GM19240 (cell line): ENCODE measurements around the gene ARHGAP4.

Experiments
- DNase-seq: peaks from one replicate; pipeline ENCODE4 v3.0.0; 2011; ENCODE audit warnings: low spot score; ENCODE audit not compliant: insufficient read length

The ARHGAP4 gene

GRCh38 chrX:153945956-153946943 is 20.2 kb upstream of the ARHGAP4 start:
- no peak for DNase-seq

- DNase-seq = no peak
Observed at GRCh38 chrX:153944800-153945150, 18.7 kb upstream of the ARHGAP4 start.

DNA sequence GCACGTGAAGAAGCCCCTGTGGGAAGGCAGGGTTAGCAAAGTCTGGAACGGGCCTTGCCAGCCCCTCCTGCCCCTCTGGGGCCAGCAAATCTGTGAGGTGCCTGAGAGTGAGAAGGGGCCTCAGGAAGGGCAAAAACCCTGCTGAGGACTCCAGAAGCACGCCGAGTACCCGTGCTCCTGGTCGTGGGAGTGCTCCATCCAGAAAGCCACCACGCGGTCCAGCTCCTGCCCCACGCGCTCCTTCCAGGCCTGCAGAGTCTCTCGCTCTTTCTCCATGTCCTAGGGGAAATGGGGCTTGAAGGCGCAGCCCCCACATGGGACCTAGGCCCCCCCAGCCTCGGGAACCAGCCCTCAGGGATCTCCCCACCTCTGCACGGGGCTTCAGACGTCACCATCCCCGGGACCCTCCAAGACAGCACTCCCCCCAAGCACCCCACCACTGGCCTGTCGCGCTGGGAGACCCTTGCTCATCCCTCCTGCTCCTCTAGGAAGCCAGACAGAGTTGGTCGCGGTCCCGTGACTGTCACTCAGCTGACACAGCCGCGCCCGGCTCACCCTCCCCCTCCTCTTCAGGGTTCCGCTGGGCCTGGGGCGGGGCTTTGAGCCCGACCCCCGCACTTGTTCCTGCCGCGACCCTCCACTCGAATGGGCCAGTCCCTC is 18.2 kb upstream of the ARHGAP4 start, which contains the start of gene RENBP:
TSS of gene RENBP (minus strand) at position 504 of the 660 bp plus-strand sequence. CDS start at position 471, 33 bp downstream.
- no peak for DNase-seq

DNA sequence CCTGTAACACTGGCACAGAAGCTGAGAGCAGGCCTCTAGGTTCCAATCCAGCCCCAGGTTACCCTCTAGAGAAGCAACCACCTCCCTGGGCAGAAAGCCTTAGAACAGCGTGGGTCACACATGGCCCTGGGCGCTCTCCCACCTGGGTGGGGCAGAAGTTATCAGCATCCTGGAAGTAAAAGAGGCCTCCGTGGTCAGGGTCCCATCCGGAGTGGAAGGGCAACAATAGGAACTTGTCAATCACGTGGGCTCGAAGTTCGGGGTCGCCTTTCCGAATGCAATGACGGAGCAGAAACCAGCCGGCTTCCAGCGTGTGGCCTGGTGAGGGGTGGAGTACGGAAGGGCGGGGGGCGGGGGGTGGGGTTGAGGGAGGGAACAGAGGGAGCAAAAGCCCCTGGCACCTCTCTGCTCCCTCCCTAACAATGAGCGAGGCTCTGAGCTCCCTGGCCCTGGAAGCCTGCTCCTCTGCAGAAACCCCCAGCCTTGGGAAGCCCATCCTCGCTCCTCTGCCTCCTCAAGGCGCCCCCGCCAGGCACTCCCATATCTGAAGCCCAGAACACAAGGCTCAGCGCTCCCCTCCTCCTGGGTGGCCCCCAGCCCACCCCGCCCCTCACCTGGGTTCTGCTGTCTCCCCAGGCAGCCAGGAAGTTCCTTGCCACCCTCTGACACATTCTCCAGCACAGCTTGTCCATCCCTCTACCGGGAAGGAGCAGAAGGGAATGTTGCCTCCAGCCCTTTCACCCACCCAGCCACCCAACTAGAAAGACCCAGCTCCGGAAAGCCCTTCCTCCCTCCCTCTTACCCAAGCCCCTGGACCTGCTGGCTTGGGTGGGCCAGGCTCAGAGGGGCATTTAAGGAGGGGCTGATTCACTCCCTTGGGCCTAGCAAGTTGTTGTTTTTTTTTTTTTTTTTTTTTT is 15.5 kb upstream of the ARHGAP4 start:
- DNase-seq = no peak

GRCh38 chrX:153939573-153939972 is 13.5 kb upstream of the ARHGAP4 start:
- DNase-seq = no peak

DNA sequence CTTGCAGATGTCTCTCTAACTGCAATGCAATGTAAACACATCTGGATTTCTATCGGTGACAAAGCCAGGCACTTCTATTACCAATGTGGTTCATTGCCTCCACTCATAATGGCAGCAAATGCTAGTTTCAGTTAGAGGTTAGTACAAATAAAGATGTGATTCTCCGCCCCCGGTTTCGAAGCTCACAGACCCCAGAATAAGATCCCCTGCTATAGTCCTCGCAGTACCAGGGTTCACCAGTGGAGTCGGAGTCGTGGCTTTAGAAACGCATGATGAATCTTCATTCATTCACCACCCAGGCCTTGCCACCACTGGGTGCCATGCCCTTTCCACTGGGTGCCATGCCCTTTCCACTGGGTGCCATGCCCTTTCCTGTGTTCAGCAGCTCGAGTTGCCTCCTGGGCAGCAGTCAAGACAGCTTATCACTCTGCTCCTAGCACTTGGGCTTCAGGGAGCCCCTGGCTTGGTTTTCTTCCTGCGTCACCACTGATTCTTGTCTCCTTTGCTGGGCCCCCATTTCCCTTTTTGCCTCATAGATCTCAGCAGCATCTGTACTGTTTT is 12.2 kb upstream of the ARHGAP4 start:
- no peak for DNase-seq

GRCh38 chrX:153937056-153937455 is 11.0 kb upstream of the ARHGAP4 start:
- DNase-seq = no peak

- no peak for DNase-seq
Observed at GRCh38 chrX:153935326-153935851, 9.3 kb upstream of the ARHGAP4 start.

DNA sequence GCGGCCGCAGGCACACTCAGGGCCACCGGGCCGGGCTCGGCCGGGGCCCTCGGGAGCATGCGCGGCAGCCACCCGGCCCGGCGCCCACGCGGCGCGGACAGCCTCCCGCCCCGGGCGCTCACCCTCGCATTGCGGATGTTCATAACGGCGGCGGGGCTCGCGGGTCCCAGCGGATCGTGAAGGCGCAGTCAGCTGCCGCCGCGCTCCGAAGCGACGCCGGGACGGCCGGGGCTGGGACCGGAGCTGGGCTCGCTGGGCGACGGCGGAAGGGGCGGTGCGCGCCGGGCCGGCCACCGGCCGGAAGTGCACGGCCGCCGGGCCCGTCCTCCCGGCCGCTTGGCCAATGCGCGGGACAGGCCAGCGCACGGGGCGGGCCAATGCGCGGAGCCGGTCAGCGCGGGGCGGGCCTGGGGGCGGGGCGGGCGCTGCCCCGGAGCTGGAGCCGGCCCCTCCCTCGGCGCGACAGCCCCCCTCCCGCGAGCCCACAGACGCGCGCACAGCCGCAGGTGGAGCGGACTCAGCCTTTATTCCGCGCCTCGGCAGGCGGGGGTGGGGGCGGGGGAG is 8.8 kb upstream of the ARHGAP4 start, which contains the start of gene NAA10:
TSS of gene NAA10 (minus strand) at position 276 of the 564 bp plus-strand sequence. CDS start at position 143, 133 bp downstream.
- DNase-seq = peak; percentile 83

DNA sequence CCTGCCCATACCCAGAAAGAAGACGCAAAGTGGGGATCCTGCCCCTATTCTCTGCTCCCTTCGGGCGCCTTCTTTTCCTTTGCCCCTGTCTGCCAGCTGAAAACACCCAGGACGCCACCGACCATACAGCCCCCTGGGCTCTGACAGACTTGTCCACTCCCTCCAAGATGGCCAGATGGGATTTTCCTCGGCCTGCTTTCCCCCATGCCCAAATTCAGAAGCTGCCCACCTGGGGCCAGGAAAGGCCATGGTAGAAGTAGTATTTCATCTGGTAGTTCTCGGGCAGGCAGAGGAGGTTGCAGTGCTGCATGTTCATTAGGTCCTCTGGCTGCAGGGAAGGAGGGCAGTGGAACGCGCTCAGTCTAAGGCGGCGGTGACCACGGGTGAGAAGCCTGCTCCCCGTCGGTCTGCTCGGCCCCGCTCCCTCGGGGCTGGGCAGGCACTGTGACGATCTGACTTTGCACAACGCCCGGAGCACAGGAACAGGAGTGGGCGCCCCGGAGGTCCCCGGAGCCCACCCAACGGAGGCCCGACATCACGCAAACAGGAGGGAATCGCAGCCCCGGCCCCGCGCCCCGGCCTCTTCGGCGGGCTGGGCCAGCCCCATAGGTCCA is 8.2 kb upstream of the ARHGAP4 start:
- DNase-seq = no peak

DNA sequence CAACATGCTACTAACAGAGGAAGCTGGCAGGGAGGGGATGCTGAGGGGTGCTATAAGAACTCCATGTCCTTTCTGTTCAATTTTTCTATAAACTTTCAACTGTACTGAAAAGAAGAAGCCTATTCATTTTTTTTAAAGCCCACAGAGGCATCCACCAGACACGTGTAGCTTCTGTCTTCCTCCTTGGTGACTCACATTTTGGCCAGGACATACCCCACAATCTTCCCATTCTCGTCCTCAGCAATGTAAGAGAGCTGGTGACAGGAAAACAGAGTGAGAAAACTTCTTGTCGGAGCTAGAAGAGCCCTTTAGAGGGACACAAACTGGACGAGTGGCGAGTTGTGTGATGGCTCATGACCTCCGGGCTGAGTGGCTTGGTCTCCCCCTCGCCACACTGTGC is 7.7 kb upstream of the ARHGAP4 start:
- DNase-seq = no peak

GRCh38 chrX:153932220-153932915 is 6.3 kb upstream of the ARHGAP4 start:
- DNase-seq = no peak

DNA sequence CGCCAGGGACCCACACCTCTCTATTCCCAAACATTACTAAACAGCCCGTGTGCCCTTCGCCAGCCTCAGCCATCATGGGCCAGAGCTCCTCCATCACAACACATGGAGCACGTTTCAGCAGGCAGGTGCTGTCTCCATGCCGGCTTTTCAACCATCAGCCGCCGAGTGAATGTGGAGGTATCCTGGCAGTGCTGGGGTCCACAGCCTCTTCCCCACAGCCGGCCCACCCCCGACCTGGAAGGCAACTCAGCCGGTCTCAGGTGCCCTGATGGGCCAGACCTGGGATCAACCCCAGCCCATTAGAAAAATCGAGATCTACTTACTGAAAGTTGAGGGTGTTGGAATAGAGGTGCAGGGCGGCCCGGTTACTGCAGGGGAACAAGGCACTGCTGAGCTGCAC is 5.7 kb upstream of the ARHGAP4 start:
- no peak for DNase-seq

DNA sequence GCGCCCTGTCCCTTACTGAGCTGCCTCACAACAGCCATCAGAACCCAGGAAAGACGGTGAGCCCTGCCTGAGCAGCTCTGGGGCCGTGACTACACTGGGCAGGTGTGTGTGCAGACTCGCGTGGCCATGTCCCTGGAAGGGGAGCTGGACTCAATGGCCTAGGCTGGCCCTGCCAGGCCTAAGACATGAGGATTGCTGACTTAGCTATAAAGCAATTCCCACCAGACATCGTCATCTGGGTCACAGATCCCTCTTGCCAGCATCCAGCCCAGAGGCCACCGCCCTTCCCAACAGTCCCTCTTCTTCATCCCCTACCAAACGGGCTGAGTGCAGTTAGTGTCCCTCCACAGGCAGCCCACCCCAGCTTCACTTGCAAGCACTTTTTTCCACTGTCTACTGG is 5.1 kb upstream of the ARHGAP4 start:
- no peak for DNase-seq

GRCh38 chrX:153930011-153930910 is 4.2 kb upstream of the ARHGAP4 start:
- no peak for DNase-seq

- no peak for DNase-seq
Observed at GRCh38 chrX:153929576-153929975, 3.5 kb upstream of the ARHGAP4 start.

DNA sequence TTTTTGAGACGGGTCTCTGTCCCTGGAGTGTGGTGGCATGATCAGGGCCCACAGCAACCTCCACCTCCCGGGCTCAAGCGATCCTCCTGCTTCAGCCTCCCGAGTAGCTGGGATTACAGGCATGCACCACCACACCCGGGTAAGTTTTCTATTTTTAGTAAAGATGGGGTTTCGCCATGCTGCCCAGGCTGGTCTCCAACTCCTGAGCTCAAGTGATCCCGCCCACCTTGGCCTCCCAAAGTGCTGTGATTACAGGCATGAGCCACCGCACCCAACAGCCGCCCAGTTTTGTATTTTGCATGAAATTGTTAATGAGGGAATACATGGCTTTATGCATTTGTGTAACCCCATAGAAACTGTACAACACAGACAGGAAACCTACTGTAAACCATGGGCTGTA is 2.8 kb upstream of the ARHGAP4 start:
- DNase-seq = no peak
